GM15510 (cell line): Measurements from ENCODE around the gene COL6A1.

ENCODE experiments used
- POLR2A ChIP-seq: IDR thresholded peaks from 3 replicates; pipeline ENCODE4 v1.6.1; 2011; ENCODE audit warnings: borderline replicate concordance; ENCODE audit not compliant: insufficient read length; ENCODE audit errors: extremely low read depth

COL6A1 gene

GRCh38 chr21:46041183-46041582 lies 59.6 kb downstream of the COL6A1 start:
- no peak for TF ChIP-seq POLR2A

GRCh38 chr21:46045154-46045553 lies 63.6 kb downstream of the COL6A1 start:
- no peak for TF ChIP-seq POLR2A

DNA sequence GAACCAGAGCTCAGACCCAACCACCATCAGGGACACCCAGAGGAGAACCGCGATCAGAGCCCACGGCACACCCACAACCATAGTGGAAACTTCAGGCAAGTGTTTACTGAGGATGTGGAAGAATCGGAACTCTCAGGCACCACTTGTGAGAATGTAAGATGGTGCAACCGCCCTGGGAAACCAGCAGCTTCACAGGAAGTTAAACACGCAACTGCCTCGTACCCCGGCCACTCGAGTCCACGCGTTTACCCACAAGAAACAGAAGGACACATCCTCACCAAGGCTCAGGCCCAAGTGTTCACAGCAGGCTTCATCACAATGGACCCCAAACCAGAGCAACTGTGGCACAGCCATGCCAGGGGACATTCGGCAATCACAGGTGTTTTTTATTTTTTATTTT lies 64.9 kb downstream of the COL6A1 start:
- TF ChIP-seq POLR2A: no peak

GRCh38 chr21:46048926-46049889 lies 67.6 kb downstream of the COL6A1 start:
- no peak for TF ChIP-seq POLR2A

DNA sequence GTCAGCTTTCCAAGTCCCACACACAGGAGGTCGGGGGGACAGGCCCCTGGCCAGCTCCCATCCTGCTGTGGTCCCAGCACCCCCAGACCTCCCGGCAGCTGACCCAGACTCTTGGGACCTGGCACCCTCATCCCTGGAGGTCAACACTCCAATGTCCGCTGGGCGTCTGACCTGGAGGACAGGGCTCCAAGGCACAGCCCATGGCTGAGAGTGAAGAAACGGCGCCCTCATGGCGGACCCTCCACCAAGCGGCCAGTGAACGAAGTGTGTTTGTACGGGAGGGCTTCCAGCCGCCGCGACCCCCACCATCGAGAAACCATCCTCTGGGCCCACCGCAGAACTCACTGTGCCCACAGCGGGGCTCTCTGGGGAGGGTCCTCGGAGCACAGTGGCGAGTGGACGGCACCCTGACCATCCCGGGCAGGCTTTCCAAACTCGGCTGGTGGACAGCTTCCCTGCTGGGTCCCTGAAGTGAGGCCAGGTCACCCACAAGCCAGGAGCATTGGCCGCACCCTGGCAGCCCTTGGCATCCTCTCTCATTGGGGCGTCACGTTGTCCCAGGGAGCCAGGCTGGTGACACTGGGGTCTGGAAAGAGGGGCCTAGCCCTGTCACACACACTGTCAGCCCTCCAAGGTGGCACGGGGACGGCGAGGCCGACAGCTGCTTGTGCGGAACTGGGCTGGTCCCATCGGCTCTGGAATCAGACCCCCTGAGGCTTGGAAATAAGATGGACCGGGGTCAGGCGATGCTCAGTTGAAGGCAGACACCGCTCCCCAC lies 68.5 kb downstream of the COL6A1 start:
- no peak for TF ChIP-seq POLR2A

GRCh38 chr21:46050668-46051378 lies 69.3 kb downstream of the COL6A1 start:
- TF ChIP-seq POLR2A: no peak

- TF ChIP-seq POLR2A: no peak
Observed at GRCh38 chr21:46051379-46051770, 69.8 kb downstream of the COL6A1 start.

GRCh38 chr21:46051821-46052675 lies 70.5 kb downstream of the COL6A1 start:
- no peak for TF ChIP-seq POLR2A

- no peak for TF ChIP-seq POLR2A
Observed at GRCh38 chr21:46052703-46053651, 71.4 kb downstream of the COL6A1 start.

DNA sequence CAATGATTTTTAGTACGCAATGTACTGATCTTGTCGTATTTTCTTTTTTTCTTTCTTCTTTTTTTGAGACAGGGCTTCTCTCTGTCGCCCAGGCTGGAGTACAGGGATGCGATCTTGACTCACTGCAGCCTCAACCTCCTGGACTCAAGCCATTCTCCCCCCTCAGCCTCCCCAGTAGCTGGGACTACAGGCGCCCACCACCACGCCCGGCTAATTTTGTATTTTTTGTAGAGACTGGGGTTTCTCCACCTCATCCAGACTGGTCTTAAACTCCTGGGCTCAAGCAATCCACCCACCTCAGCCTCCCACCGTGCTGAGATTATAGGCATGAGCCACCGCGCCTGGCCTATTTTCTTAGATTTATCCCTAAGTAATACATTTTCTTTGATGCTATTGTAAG lies 72.5 kb downstream of the COL6A1 start:
- no peak for TF ChIP-seq POLR2A

- TF ChIP-seq POLR2A: no peak
Observed at GRCh38 chr21:46054451-46054881, 72.9 kb downstream of the COL6A1 start.
